ENCODE results near the gene GRK5.

GRK5 gene

DNA sequence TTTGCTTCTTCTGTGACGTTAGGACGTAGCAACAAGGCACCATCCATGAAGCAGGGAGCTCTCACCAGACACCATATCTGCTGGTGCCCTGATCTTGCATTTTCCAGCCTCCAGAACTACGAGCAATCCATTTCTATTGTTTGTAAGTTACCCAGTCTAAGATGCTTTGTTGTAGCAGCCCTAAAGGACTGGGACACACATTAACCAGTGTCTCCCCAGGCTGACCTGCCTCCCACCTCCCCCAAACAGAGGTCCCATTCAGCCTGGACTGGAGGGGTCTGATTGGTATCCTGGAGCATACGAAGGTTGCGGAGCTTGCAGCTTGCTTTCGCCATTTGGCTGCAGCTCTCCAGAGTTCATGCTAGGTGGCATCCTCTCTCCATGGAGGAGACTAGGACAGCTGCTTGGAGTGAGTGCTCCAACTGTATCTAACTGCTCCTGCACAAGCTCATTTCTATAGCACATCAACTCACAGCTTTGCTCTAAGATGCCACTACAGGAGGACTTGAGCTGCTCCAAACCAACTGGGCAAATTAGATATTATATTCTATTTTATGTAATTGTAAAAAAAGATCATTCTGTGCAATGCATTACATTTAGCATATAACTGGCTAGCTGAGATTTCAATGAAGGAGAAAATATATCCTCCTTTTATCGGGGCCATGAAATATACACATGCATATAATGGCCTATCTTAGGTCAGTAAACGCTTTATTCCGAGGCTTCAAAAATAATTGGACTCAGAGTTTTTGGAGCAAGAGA, 8.0 kb upstream of the GRK5 start:
- DNase-seq = peak; percentile 53

DNA sequence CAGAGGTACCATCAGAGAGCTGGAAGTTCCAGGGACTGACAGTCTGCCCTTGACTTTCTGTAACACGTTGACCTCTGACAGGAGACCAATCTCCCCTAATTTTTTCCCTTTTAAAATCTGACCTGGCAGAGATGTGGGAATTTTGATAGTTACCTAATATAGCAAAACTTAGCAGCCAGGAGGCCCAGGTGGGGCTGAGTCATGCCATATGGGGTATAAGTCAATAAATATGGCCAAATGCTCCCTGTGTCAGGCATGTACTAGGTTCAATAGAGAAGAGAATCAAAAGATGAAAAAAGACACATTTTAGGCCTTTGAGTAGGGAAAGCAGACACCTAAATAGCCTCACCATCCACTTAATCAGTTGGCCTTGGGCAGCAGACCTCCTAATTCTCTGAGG, 6.1 kb upstream of the GRK5 start:
- DNase-seq = no peak

DNA sequence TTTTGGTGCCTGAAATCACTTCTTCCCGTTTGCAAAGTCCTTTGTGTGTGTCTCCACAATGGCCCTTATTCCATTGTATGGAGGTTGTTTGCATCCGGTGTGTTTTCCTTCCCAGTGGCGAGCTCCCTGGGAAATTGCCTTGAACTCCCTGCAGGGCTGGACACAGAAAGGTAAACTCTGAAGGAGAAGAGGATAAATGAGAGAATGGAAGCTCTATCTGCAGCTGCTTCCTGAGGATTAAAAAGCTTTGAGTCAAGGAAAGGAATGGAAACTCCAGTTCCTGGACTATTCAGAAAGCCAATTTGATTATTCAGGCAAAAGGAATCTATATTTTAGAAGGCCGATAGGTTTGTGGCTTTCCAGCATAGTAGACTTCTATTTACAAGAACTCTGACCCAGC, 4.4 kb upstream of the GRK5 start:
- no peak for DNase-seq

DNA sequence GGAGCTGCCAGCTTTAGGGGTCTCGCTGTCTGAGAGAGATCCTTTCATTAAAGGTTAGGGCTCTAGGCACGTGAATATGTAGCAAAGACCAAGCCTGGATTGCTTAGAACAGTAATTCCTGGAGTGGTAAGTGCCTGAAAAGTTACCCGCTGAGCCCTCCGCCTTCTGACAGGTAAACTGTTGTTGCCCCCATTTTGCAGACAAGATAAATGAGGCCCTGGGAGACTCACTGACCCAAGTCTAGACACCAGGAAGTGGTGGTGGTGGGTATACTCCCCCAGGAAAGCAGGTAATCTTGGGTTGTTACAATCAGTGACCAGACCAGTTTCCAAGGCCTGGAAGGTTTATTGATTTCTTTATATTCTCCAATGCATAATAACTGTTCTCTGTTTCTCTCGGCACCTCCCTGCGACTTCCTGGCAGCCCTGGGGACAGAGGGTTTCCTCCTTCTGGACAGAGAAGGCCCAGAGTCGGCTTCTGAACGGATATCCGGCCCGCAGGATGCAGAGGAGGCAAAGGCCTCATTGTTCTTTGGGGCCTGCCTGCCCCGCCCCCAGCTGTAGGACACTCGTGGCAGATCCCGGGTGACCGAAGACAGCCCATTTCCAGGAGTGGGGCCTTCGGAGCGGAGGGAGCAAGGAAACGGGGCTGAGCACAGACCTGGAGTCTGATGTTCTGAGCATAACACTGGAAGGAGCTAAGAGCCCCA, 1.3 kb upstream of the GRK5 start:
- peak; percentile 58 for DNase-seq

DNA sequence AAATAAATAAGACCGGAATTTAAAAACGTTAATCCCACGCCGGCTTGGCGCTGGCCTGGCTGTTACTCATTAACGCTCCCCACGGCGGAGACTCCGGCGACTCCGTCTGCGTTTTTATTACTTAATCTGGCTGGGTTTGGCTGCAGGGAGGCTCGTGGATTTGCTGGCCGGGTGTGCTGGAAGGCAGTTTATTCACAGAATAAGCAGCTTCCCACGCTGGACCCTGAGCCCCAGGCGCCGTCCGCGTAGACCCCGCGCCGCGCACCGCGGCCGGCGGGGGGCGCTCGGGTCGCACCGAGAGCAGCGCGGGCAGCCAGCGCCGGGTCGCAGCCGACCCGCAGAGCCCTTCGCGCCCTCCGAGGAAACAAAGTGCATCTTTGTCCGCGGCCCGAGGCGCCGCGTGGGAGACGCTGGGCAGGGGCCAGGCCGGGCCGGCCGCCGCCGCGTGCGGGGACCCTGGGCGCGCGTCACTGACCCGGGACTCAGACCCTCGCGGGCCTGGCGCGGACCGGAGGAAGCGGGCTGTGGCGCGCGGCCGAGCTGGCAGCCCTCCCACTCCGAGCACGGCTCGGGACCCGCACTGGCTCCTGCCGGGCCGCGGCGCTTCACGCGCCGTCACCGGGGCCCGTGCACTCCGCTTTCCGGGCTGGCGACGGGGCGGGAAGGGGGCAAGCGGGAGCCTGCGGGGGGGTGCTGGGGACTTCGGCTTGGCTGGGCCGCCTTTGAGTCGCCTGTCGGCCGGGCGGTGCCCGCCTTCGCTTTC, 587 bp upstream of the GRK5 start:
- DNase-seq = peak; percentile 74

DNA sequence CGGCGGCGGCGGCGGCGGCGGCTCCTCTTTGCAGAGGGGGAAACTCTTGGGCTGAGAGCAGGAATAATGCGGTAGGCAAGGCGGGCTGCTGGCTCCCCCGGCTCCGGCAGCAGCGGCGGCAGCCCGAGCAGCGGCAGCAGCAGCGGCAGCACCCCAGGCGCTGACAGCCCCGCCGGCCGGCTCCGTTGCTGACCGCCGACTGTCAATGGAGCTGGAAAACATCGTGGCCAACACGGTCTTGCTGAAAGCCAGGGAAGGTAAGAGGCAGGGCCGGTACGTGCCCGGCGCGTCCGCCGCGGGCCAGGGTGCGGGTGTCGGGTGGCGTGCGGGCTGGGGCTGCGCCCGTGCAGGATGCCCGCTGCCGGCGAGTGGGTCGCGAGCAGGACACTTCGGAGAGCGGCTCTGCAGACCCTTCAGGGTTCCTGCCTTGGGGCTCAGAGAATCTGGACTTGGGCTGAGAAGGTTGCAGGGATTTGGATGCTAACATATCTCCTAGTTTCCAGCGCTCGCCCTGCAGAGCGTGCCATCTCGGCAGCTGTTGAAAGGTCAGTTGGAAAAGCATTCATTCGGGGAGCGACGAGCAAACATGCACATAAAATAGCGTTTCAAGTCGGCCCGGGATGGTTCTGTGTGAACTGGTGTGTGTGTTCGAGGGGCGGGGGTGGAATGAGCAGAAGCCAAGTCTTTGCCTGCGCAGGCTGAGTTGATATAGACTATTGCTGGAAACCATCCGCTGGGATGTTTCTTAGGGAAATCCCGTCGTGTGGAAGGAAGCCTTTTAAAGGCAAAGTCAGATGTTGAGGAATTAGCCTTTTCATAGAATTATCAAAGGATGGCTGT, 562 bp downstream of the GRK5 start:
- peak; percentile 16 for DNase-seq

DNA sequence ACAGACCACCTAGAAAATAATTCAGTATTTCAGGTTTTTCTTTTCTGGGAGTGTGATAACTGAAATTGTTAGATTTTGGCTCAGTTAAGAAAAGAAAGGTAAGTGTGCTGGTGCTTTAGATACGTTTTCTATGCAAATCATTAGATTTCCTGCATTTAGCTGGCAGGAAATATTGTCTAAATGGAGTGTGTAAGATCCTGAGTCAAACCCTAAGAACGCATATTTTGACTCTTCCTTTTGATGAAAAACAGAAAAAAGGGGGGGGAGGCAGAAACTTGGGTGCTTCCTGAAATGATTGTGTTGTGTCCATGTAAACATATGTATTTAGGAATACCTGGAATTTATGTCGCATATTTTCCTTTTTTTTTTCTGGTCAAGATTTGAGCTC, 1.2 kb downstream of the GRK5 start:
- no peak for DNase-seq

DNA sequence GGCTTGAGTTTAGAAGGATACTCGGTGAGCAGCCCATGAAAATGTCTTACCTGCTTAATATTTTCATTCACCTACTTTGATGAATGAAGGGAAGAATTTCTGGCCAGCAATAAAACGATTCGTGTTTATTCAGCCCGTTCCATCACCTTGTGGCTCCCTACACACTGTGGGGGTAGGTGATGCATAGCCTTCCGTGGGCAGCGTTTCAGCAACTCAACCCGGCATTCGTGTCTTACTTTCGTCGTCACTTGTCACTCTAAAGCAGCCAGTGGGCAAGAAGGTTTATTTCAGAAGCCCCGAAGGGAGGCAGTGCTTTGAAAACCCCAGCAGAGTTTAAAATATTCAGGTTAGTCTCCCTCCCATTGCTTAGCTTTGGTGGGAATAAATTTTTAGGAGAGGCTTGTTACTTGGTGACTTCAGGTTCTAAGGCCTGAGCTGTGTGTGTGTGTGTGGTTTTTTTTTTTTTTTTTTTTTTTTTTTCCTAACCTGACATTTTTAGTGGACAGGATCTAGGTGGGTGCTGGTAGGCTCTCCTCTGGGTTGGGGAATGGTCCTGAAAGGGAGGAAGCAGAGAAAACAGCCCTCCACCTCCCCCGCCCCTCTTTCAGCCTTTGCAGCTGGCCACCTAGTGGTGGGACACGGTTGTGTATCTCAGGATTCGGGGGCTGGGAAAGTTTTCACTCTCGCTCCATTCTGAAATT, 1.8 kb downstream of the GRK5 start:
- DNase-seq = peak; percentile 38

DNA sequence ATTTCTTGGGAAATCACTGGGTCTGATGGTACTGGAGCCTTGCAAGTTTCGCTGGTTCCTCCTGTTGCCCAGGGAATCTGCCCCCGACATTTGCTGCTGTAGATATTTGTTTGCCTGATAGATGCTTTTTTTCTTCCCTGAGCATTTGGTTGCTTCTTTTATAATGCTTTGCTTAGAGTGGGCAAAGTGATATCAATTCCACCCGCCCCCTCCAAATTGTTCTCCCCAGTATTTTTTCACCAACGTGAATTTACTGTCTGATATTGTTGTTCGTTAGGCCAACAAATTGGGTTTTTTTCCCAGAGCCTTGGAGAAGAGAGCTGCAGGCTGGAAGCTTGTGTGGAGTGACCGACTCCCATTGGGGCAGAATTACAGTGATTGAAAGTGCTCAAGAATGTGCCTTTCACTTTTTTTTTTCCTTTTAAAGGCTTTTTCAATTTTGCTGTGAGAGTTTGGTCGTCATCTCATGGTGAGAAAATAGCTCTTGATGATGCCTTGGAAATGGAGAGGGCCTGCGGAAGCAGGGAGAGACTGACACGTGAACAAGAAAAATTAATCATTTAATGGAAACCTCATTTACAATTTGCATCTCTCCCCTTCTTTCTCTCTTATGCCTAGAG, 2.5 kb downstream of the GRK5 start:
- DNase-seq = no peak

DNA sequence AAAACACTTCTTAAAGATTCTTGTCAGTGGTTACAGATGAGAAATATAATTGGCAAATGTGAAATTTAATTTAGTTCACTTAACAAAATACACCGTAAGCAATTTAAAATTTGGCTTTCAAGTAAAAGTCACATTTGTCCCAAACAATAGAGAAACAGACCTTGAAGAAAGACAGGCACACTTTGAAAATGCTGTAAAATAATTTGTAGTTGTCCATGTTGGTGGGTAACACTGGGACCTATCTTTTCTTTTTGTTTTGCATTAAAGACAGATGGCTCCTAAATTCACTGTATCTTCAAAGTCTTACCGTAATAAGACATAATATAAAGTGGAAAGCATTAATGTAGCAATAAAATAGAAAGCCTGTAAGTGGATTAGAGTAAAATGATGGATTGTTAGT, 3.3 kb downstream of the GRK5 start:
- DNase-seq = no peak

DNA sequence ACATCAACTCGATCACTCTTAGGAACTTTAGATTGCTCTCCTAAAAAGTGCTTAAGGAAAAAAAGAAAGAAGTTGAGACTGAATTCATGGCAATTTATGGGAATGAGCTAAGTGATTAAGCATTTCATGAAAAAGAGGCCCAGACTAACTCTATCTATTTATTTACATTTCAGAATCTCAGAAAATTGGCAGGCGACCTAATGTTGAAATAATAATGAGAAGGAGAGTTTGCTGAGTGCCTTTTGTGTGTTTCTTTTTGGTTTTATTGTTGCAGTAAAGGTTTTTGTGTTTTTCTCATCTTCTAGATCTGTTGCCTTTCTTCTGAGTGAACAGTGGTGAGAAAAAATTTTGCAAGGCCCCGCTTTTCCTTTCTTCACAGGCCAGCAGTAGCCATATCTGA, 3.8 kb downstream of the GRK5 start:
- DNase-seq = no peak

DNA sequence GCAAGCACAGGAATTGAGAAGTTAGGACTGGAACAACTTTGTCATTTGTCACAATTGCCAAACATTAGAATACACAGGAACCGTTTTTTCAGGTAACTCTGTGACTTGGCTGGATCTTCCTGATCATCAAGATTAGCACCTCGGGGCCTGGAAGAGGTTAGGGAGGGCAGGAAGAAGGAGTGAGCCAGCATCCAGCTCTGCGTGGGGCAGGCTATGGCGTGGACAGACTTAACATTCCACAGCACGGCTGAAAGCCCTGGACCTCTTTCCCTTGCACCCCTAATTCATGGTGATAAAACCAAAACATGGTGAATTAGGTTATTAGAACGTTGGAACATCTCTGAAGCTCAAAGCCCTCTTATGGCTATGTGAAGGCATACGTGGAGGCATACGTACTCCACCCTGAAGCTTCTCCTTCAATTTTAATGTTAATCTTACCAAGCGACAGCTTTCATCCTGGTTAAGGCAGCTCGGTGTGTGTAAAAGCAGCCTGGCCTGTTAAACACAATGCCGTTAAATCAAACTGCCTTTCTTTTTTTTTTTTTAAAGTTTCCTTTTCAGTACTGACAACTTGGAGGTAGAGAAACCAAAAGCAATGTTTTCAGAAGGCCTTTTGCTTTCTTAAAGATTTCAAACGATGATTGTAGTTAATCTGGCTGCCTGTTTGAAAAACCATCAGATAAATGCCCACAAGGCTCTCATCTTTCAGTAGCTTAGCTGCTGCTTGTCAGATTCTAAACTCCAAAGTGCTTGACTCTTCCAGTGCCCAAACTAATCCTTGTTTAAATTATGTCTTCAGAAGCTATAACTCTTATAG, 4.5 kb downstream of the GRK5 start:
- DNase-seq = no peak

DNA sequence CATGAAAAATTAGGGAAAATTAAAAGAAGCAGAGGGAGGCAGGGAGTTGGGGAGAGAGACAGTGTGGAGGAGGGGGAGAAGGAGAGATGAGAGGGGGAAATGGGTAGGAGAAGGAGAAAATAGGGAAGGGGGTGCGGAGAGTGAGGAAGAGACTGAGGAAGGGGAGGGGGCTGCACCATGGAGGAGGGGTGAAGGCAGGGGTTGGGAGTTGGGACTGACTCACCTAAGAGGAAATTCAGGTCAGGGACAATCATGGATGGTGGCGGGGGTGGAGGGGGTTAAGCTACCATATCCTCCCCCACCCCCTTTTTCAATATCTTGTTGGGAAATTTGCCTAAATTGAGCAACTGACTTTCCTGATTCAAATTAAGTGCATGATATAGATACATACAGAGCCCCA, 8.0 kb downstream of the GRK5 start:
- no peak for DNase-seq

DNA sequence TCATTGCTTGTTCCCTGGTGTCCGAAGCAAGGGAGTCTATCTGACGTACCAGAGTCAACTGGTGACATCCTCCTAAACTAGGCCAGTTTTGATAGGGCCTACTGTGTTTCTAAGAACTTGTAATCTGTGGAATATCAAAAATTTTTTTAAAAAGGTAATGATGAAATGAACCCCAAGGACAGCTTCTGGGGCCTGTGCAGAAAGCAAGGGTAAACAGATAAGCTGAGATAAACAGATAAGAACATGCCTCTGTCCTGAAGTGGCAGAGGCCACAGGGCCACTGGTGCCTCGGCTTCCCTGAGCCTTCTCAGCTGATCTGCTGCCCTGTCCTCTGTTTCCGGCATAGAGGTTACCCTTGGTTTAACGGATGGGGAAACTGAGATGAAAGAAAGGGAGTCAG, 8.8 kb downstream of the GRK5 start:
- DNase-seq = no peak

DNA sequence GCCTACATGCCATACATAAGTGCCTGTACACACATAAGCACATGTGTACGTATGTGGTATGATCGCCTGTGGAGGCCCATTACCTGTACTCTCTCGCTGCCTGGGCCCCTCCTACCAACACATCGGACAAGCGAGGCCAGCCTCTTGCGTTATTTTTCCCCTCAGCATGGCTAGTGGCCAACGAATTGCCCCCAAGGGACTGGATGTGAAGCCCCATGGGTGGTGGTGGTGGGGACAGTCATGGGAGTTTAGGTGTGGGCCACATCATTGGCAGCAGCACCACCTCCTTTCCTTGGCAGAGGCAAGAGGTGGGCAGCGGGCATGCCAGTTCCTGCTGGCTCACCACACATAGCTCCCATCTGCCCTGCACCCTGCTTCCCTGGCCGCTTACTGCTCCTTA, 10.0 kb downstream of the GRK5 start:
- no peak for DNase-seq

DNA sequence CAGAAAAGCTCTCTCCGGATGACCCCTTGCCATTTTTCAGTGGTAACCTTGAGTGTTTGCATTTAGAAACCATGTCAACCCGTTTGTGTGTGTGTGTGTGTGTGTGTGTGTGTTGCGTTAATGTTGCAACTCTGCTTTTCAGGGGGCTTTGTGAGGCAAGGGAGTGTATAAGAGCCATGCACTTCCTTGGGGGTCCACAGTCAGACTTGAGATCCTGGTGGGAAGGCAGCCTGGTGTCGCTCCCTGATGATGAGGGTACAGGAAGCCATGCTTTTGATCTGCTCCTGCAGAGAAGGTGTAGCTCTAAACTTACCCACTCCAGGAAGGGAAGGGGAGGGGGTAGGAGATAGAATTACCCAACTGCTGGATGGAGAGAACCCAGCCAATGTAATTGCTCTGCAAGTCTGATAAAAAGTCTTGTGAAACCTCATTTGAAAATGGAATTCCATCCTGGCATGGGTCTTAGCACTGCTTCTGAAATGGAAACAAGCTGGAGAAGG, 10.7 kb downstream of the GRK5 start:
- no peak for DNase-seq

DNA sequence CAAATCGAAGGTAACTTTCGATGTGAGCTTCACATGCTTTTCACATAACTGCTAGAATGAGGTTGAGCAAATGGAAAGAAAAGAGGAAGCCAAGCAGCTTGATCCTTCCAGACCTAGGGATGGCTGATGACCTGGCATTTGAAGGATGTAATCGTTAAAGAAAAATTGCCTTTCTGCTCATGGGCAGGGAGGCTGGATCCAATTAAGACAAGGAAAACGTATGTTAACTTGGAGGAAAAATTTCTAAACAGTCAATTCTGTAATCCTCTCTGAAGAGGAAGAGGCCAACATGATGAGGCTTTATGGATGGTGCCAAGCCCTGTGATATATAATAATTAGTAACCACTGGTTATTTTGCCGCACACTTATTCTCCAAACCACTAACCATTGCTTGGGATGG, 12.5 kb downstream of the GRK5 start:
- DNase-seq = no peak

DNA sequence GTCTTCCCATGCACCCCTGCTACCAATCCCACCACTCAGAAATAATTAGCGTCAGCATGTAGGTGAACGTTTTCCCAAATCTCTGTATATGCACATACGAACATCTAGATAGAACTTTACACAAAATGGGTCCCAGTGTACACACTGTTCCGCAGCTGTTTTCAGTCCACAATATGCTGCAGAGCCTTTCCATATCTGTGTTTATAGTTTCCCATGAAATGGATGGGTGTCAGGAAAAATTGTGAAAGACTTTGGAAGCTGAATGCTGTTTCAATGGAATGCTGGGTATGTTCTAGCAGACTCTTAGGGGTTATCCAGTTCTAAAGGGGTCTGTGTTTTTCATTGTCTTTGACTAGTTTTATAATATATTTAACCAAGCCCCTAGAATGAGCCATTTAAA, 13.8 kb downstream of the GRK5 start:
- DNase-seq = no peak

DNA sequence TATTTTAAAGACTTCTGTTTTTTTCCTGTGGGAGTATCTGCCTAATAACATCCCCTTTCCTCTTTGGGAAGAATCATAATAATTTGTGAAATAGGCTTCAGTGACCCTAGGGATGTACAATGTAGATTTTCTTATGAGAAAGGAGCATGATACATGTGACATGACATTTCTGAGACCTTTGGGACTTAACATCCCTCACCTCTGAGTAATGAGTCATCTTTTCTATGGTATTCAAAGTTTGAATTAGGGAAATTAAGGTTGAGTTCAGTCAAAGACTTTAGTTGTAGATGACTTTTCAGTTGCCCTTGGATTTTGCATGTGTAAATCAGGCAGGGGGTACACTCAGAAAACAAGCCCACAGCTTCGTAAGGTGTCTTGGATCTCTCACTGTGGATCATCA, 14.3 kb downstream of the GRK5 start:
- no peak for DNase-seq

DNA sequence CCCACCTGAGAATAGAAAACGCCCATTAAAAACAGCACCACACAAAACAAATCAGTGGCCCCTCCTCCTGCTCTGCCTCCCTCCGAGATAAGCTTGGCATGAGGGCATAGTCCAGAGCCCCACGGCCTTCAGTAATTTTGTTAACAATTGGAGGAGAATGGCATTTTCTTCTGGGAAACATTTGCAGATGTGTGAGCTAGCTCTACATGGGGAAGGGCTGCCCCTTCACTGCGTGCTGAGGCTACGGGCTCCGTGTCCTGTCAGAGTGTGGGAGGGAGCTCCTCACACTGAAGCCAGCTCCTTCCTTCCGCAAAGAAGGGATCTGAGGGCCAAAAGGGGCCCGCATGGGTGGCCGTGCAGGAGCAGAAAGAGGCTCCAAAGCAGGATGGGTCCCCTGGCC, 15.2 kb downstream of the GRK5 start:
- DNase-seq = no peak

DNA sequence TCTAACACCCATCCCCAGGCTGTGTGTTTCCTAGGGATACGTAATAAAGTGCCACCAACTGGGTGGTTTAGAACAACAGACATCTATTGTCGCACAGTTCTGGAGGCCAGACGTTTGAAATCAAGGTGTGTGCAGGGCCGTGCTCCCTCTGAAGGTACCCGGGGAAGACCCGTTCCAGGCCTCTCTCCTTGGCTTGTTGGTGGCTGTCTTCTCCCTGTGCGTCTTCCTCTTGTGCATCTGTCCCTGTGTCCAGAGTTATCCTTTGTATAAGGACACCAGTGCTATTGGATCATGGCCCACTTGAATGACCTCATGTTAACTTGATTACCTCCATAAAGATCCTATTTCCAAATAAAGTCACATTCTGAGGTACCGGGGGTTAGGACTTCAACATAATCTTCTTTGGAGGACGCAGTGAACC, 15.6 kb downstream of the GRK5 start:
- no peak for DNase-seq
